IPS DF 6.9 (cell line): Measurements from ENCODE around the gene CEP70.
"Not testable (repeated sequence)": the region's sequence is repeated elsewhere in the genome, so short reads cannot be mapped to it uniquely, and the experiment has no call there.

ENCODE experiments used
- DNase-seq: peaks from one replicate; pipeline ENCODE4 v3.0.0-alpha.2; 2013; ENCODE audit warnings: low read depth, low spot score
- H3K27ac ChIP-seq: one replicate; pipeline ENCODE4 v1.5.1; 2013; ENCODE audit warnings: low read length, control low read depth
- H3K27me3 ChIP-seq: 2 replicates; pipeline ENCODE4 v1.6.1; 2013; ENCODE audit warnings: mild to moderate bottlenecking, low read length; ENCODE audit not compliant: control insufficient read depth, insufficient read depth
- H3K36me3 ChIP-seq: 2 replicates; pipeline ENCODE4 v1.6.1; 2013; ENCODE audit warnings: low read length; ENCODE audit not compliant: control insufficient read depth, insufficient read depth
- H3K4me1 ChIP-seq: 2 replicates; pipeline ENCODE4 v1.6.1; 2013; ENCODE audit warnings: low read length; ENCODE audit not compliant: control insufficient read depth, insufficient read depth
- H3K4me3 ChIP-seq: 2 replicates; pipeline ENCODE4 v1.5.1; 2013; ENCODE audit warnings: mild to moderate bottlenecking, low read length
- H3K9me3 ChIP-seq: 2 replicates; pipeline ENCODE4 v1.6.1; 2013; ENCODE audit warnings: low read length, inconsistent platforms; ENCODE audit not compliant: control insufficient read depth, insufficient read depth
- WGBS: extraction: QIAGEN DNeasy Blood & Tissue Kit; methylation state at CpG from one replicate; pipeline ENCODE4 v1.1.7; 2013; ENCODE audit warnings: mixed read lengths, missing lambda C conversion rate; ENCODE audit not compliant: insufficient read length, insufficient coverage; 5-methylcytosine and 5-hydroxymethylcytosine counted together

Gene CEP70

DNA sequence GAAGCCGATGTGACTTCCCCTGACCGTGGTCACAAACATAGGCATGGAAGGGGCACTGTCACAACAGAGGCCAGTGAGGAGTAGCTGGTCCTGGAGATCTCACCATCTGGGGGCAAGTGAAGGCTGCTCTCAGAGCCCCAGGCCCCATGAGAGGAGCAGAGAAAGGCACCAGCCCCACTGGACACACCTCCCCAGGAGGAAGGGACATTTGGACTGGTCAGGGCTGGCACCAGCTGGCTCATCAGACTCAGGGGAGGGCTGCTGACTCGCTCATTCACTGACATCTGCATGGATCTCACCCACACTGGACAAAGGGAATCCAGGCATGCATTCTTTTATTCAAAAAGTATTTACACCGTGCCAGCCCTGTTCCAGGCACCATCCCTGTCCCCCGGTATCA is 132.8 kb downstream of the CEP70 start:
- H3K9me3 ChIP-seq, result no peaks in the 10 kb centered on the region
- DNase-seq, result no peak
- no peaks in the 10 kb centered on the region for H3K4me1 ChIP-seq
- no CpG with 5 or more reads among the region's 5 CpGs for WGBS
- H3K27ac ChIP-seq, result no peak overlapping the region
- H3K27me3 ChIP-seq, result no peaks in the 10 kb centered on the region
- H3K36me3 ChIP-seq, result peaks cover 3% of the 10 kb centered on the region; the same call in 1 of the 2 replicates
- no peak overlapping the region for H3K4me3 ChIP-seq

DNA sequence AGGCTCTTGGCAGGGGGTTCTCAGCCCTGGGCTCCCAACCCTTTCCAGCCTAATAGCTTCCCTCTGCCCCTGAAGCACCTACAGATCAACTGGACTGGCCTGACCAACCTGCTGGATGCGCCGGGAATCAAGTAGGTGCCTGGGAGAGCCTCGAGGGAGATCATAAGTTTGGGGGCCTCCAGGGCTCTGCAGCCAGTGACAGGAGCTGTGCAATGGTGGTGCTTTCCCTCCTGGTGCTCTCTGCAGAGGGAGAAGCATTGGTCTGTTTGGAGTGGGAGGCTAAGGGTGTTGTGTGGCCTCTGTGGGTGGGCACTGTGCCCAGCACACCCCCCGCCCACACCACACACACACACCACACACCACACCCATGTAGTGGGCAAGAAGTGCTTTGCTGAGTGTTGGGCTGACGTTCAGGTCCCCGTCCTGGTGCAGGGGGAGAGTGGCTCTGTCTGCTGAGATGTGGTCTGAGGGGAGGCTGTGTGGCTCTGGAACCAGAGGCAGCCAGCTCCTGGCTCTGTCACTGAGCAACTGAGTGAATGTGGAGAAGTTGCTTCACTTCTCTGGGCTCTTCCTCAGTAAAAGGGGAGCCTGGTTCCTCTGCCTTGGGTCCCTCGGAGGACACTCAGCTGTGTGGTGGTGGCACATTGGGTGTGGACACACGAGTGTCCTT is 133.4 kb downstream of the CEP70 start:
- no peak overlapping the region for H3K27ac ChIP-seq
- no peak for DNase-seq
- WGBS, result no CpG with 5 or more reads among the region's 8 CpGs
- no peak overlapping the region for H3K4me3 ChIP-seq
- no peaks in the 10 kb centered on the region for H3K27me3 ChIP-seq
- H3K9me3 ChIP-seq, result no peaks in the 10 kb centered on the region
- H3K4me1 ChIP-seq, result no peaks in the 10 kb centered on the region
- H3K36me3 ChIP-seq, result peaks cover 7% of the 10 kb centered on the region; the same call in 1 of the 2 replicates

DNA sequence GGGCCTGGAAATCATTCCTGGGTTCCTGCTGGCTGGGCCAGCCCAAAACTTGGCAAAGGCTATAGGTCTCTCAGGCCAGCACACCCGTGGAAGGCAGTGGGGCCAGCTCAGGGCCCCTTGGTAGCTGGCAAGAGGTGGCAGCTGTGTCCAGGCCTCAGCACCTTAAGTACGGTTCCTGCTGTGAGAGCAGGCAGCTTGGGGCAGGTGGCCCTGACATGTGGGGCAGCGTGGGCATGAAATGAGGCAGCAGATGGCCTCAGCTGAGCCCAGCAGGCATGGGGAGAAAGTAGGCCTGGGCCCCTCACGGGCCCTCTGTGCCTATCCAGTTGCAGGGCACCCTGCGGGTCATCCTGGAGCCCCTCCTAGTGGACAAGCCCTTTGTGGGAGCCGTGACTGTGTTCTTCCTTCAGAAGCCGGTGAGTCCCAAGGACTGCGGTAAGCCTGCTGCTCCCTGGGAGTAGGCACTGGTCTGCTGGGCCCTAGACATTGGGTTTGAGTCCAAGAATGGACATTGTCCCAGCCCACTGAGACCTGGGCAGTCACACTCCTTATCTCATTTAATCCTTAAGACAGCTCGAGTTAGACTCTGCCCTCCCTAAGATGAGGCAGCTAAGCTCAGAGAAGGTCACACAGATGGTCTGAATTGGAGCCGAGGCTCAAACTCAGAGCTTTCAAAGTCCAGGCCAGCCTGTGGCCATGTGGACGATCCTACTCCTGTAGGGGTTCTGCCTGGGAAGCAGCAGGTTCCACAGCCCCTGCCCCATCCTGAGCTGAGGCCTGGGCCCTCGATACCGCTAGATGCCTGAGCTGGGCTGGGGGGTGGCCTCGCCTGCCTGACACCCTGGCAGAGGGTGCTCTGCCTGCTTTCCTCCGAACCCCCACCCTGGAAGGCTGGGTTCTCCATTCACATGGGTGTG is 134.2 kb downstream of the CEP70 start:
- no peaks in the 10 kb centered on the region for H3K4me1 ChIP-seq
- H3K27me3 ChIP-seq, result no peaks in the 10 kb centered on the region
- no peak overlapping the region for H3K4me3 ChIP-seq
- no peak overlapping the region for H3K27ac ChIP-seq
- H3K36me3 ChIP-seq, result peaks cover 7% of the 10 kb centered on the region; the same call in 1 of the 2 replicates
- H3K9me3 ChIP-seq, result no peaks in the 10 kb centered on the region
- no peak for DNase-seq
- no CpG with 5 or more reads among the region's 15 CpGs for WGBS

DNA sequence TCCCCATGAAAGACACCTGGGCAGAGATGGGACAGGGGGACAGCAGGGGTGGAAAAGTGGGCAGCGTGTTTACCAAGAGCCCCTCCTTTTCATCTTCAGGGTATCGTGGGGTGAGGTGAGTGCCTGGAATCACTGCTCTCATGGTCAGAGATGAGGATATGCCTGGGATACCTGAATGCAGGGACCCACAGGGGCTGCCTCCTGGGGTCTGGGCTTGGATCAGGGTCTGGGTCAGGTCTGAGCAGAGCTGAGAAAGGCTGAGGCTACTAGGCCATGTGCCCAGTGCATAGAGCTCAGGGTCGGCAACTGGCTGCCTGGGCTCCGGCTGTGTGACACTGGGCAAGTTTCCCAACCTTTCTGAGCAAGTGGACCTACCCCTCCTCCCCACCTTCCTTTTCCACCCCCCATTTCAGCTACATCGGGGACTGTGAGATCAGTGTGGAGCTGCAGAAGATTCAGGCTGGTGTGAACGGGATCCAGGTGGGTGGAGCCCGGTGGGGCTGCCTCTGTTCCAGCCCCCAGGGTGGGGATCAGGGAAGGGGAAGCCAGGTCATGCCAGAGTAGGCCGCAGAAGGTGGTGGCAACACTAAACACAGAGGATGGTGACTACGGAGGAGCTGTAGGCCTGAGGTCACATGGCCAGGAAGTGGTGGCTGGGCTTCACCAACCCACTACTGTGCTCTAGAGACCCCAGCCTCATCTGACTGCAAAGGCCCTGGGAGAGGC is 135.1 kb downstream of the CEP70 start:
- no peak for DNase-seq
- Histone ChIP-seq H3K27me3 (no peaks in the 10 kb centered on the region), H3K36me3 (peaks cover 7% of the 10 kb centered on the region; the same call in 1 of the 2 replicates), H3K27ac (no peak overlapping the region), H3K4me1 (no peaks in the 10 kb centered on the region), H3K4me3 (no peak overlapping the region), H3K9me3 (no peaks in the 10 kb centered on the region)
- WGBS, result no CpG with 5 or more reads among the region's 9 CpGs

DNA sequence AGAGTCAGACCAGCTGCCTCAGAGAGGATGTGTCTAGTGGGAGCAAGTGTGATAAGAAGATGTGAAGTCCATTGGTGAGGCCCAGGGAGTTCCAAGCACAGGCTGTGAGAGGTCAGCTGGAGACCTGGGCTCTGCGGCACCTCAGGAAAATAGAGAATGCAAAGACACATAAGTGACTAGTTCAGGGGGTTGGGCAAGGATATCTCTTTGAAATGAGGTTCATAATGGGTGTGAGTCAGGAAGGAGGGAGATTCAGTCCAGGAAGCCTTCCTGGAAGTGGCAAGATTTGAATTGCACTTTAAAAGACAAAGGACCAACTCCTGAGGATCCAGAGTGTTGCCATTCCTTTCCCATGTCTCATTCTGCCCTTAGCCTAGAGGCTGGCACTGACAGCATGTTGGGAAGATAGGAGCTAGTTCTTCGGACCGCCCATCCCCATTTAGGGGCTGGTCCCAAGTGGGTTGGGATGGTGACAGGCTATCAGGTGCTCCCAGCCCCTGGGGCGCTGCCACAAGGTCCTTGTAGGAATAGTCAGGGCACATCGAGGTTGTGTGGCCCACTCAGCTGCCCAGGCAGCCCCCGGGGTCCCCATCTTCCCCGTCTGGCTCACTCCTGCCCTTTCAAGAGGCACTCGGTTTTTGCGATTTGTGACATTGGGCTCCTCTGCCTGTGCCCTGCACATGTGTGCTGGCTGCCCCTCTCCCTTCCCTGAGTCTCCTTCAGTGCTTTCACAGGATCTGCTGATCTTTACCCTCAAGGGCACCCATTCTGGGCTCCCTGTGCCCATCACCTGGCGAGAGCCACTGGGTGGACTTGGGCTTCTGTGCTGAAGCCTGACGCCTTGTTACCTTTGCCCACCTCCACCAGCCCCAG is 136.0 kb downstream of the CEP70 start:
- H3K27me3 ChIP-seq, result no peaks in the 10 kb centered on the region
- H3K36me3 ChIP-seq, result peaks cover 7% of the 10 kb centered on the region; the same call in 1 of the 2 replicates
- no peak for DNase-seq
- H3K9me3 ChIP-seq, result no peaks in the 10 kb centered on the region
- no peak overlapping the region for H3K27ac ChIP-seq
- H3K4me1 ChIP-seq, result no peaks in the 10 kb centered on the region
- no CpG with 5 or more reads among the region's 11 CpGs for WGBS
- H3K4me3 ChIP-seq, result no peak overlapping the region

DNA sequence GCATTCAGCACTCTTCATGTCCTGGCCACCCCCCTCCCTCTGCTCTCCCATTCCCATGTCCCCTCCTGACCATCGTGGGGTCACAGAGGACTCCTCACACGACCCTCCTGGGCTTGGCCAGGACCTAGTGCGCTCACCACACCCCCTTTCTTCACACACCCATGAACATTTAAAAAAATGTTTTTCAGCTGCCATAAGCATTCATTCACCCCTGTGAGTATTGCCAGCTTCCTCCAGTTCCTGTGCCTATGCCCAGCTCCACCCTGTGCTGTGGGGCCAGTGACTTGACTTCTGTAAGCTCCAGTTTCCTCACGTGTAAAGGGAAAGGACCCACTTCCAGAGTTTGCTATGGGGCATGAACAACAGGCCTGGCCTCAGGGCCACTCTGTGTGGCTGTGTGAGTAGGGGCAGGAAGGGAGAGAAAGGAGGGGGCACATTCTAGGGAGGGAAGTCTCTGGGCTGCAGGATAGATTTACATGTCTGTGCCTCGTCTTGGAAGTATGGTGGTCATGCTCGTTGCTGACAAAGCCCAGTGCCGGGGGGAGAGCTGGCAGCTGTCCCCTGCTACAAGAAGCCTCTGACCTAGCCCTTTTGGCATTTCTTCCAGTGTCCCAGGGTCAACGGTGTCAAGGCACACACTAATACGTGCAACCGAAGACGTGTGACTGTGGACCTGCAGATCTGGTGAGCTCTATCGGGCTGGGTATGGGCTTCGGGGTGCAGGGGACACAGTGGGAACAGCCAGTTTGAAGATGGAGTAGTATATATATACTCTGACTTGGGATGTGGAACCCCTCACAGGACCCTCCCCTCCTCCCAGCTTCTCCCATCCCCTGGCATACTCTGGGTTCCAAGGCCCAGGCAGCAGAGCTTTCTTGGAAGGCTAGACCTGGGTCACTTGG is 136.8 kb downstream of the CEP70 start:
- H3K27ac ChIP-seq, result no peak overlapping the region
- no peak for DNase-seq
- no peaks in the 10 kb centered on the region for H3K4me1 ChIP-seq
- H3K4me3 ChIP-seq, result no peak overlapping the region
- WGBS, result no CpG with 5 or more reads among the region's 13 CpGs
- no peaks in the 10 kb centered on the region for H3K9me3 ChIP-seq
- peaks cover 7% of the 10 kb centered on the region; the same call in 1 of the 2 replicates for H3K36me3 ChIP-seq
- H3K27me3 ChIP-seq, result no peaks in the 10 kb centered on the region

DNA sequence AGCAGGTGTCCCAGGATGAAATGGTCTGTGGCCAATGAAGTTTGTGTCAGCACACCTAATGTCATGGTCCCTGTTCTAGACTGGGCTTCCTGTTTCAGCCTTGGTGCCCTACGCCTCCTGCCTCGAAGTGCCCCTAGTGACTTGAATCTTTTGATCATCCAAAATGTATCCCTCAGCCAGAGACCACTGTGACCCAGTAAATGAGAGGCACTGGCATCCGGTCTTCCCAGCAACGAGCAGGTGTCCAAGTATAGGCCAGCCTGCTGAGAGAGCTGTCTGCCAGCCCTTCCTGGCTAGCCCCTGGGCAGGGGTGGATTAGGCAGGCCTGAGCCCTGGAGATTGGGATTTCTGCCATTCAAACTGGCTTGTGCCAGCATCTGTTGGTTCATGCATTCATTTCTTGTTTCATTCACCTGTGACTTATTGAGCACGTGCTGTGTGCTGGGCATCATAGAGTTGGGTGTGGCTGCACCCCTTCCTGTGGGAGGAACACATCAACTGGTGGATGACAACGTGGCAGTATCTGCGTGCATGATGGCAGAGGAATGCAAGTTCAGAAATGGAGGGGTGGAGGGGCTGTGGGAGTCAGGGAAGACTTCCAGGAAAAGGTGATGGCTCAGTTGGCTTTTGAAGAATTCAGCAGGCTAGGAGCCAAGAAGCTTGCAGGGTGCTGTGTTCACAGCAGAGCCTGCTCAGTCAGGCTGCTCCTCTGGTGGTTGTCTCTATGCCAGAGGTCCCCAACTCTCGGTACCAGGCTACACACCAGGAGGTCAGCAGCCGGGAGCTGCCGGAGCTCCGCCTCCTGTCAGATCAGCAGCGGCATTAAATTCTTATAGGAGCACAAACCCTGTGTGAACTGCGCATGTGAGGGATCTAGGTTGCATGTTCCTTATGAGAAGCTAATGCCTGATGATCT is 138.0 kb downstream of the CEP70 start:
- 0 out of 2 replicates have a peak, but pooled peaks cover 3% of the 10 kb centered on the region for H3K4me1 ChIP-seq
- no peak overlapping the region for H3K27ac ChIP-seq
- no peaks in the 10 kb centered on the region for H3K27me3 ChIP-seq
- H3K9me3 ChIP-seq, result no peaks in the 10 kb centered on the region
- DNase-seq, result no peak
- WGBS, result no CpG with 5 or more reads among the region's 13 CpGs
- H3K4me3 ChIP-seq, result no peak overlapping the region
- H3K36me3 ChIP-seq, result peaks cover 7% of the 10 kb centered on the region; the same call in 1 of the 2 replicates

DNA sequence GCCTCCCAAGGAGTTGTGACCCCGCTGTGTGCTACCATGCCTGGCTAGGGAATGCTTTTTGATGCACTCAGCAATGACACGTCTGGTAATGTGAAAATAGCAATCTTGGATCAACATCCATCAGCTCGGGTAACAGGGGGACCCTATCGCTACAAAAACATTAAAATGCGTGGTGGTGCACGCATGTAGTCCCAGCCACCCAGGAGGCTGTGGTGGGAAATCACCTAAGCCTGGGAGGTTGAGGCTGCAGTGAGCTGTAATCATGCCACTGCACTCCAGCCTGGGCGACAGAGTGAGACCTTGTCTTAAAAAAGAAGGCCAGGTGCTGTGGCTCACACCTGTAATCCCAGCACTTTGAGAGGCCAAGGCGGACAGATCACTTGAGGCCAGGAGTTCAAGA is 140.1 kb downstream of the CEP70 start:
- not testable (repeated sequence) for H3K4me3 ChIP-seq, DNase-seq, H3K4me1 ChIP-seq, H3K9me3 ChIP-seq, H3K27me3 ChIP-seq, H3K36me3 ChIP-seq, H3K27ac ChIP-seq
- WGBS, result no CpG with 5 or more reads among the region's 8 CpGs
